ENCODE results near the gene RPL22.

Gene RPL22

DNA sequence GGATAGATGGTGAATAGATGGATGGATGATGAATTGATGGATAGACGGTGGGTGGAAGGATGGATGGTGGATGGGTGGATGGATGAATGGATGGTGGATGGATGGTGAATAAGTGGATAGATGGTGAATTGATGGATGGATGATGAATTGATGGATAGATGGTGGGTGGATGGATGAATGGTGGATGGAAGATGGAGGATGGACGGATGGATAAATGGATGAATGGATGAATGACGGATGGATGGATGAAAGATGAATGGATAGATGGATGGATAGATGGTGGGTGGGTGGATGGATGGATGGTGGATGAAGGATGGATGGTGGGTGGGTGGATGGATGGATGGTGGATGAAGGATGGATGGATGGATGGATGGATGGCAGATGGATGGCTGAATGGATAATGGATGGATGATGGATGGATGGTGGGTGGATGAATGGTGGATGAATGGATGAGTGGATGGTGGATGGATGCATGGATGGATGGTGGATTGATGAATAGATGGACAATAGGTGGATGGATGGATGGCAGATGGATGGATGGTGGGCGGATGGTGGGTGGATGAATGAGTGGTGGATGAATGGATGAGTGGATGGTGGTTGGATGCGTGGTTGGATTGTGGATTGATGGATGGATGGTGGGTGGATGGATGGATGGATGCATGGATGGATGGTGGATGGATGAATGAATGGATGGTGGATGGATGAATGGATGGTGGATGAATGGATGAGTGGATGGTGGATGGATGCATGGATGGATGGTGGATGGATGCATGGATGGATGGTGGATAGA lies 24.6 kb downstream of the RPL22 start:
- no peak for DNase-seq (ENCODE audit: low read depth in 2 of 2)

DNA sequence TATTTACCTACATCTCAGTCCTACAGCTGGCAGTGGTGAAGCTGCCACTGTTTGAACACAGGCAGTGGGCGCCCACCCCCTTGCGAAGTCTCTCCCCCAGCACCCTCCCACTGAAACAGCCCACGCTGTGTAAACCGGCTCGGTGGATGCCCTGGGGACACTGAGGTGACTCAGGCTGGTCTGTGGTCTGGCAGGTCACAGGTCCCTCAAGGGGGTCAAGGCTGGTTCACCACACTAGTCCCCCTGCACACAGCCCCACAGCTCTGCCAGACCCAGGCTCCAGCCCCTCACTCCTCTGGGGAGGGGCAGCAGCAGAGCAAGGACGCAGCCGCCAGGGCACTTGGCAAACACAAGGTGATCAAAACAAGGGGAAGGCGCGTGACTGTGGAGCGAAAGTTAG lies 26.8 kb downstream of the RPL22 start:
- no peak for DNase-seq (ENCODE audit: low read depth in 2 of 2)

DNA sequence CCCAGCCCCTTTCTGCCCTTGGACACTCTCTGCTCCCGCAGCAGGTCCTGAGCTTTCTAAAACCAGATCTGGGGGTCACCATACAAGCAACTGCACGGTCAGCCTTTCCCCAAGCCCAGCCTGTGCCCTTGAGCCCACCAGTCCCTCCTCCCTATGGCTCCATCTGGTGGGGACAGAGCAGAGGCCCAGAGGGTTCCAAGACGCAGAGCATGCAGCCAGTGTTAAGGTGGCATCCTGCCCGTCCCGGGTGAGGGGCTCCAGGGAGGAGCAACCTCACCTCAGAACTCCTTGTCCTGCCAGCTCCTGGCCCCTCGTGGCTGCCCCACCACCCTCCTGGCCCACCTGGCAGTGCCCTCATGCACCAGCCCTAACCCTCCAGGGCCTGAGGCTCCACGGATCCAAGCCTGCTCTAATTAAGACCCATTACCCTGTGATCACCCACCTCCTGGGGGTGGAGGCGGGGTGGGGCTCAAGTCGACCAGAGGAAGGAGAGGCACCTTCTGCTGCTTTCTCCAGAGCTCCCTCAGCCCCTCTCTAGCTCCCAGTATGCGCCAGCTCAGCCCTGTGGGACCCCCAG lies 27.8 kb downstream of the RPL22 start:
- DNase-seq (ENCODE audit: low read depth in 2 of 2) = no peak

DNA sequence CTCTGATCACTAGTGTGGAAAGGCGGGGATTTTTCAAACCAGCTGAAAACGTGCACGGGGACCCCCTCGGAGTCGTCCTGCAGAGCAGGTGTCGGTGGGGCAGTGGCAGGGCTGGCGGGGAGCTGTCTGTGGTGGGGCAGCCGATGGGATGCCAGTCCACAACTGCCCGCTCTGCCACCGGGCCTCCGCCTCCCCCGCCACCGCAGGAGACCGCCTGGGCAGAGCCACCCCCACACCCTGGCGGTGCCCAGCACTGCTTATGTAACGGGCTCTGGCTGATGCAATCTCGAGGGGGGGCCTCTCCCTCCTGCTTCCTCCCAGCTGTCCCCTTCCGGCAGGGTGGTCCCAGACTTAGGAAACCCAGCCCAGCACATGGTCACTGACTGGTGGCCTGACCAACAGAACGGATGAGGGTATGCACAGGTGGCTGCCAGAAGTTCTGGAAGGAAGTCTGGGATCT lies 28.6 kb downstream of the RPL22 start:
- DNase-seq (ENCODE audit: low read depth in 2 of 2) = no peak

DNA sequence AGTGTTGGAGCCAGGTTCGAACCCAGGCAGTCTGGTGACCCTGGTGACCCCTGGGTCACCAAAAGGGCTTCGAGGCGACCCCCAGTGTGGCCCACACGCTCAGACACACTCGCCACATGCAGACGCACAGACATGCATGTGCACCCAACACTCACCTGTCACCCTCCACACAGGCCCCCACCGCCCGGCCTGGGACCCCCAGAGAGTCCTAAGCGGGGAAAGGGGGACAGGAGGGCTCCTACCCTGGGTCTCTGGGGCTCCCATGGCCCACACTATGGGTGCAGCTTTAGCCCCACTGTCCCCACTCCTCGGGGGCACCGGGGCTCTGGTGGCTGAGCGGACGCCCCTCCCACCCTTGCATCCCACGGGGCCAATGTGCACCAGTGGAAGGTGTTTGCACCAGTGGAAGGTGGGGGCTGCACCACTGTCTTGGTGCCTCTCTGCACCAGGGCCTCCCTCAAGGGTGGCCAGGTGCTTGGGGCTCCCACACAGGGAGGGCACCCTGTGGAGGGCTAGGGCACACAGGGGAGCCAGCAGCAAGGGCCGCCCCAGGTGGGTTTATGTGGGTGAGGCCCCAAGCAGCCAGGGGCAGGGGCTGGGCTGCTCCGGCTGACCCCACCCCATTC lies 29.2 kb downstream of the RPL22 start:
- DNase-seq (ENCODE audit: low read depth in 2 of 2) = no peak

DNA sequence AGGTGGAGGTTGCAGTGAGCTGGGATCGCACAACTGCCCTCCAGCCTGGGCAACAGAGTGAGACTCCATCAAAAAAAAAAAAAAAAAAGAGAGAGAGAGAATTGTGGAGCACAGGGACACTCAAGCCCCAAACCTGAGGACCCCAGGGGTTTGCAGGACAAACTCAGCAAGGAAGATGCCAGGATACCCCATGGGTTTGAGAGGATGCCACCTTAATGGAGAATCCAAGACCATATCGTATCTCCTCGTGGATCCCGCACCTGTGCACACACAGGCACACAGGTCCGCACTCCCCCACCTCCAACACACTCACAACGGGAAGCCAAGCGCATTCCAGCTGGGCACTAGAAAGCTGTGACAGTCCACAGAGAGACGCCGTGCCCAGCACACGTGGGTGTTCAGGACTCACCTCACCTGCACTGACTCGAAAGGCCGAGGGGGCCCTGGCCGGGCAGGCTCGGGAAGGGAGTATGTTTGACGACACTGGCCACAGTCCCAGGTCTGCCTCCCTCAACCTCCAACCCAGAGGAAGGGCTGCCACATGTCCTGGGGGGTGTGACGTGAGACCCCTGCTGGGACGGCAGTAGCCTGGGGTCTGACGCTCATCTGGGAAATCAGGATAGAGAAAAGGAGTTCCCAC lies 30.3 kb downstream of the RPL22 start:
- no peak for DNase-seq (ENCODE audit: low read depth in 2 of 2)

DNA sequence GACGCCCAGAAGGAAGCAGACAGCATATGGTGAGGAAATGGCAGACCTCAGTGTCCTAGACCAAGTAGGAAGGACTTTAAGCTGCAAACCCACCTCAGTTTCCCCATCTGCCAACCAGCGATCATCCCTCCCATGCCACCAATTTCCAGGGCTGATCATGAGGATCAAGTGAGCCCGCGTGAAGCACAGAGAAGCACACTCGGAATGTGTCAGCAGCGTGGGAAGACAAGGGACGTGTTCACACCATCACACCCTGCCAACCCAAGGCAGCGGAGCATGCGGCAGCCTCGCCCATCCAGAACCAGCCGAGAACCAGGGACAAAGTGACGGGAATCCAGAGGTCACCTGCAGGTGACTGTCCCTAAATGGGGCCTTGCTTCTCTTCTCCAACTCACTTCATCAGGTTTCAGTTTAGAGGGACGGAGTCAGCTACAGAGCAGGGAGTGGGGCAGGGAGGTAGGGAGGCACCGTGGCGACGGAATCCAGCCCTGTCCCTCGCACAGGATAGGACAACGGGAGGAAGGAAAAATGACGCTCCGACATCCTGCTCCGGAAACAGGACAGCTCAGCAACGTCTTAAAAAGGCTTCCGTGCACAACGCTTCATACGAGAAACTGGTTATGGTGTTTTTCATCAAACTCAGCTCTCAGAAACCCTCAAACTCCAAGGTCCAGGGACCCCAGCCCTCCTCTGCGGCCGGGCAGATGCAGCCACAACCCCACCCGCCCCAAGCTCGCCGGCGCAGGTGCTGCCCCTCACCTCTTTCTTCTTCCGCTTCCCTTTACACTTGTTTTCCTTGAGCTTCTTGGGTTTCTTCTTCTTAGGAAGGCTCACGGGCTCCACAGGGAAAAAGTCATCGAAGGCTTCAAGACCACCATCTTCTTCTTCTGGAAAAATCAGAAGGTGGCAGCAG lies 31.7 kb downstream of the RPL22 start:
- no peak for DNase-seq (ENCODE audit: low read depth in 2 of 2)

DNA sequence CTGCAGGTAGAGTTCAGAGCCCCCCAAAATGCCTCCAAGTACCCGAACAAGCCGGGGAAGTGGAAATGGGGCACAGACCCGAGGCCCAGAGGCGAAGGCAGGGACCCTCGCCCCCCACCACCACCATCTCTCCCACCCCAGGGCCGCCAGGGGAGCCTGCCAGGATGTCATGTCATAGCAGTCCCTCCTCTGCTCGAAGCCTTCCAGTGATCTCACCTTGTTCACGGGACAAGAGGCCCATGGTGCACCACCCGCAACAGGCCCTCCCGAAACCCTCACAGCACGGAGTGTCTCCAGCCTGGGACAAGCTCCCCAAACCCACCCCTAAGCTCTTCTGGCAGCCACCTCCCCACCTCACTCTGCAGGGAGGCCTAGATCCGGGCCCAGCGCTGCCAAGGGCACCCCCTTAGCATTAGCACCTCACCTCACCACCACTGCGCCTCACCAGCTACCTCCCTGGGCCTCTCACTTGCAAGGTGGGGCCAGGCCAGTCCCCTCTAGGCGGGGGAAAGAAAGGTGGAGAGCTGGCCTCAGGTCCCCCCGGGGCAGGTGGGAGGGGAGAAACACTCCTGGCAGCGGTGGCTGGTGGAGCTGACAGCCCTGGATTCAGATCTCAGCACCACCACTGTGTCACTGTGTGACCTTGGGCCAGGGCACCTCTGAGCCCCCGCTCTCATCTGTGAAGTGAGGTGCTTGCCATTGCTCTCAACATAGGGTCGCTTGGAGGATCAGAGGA lies 32.6 kb downstream of the RPL22 start:
- DNase-seq (ENCODE audit: low read depth in 2 of 2) = no peak

DNA sequence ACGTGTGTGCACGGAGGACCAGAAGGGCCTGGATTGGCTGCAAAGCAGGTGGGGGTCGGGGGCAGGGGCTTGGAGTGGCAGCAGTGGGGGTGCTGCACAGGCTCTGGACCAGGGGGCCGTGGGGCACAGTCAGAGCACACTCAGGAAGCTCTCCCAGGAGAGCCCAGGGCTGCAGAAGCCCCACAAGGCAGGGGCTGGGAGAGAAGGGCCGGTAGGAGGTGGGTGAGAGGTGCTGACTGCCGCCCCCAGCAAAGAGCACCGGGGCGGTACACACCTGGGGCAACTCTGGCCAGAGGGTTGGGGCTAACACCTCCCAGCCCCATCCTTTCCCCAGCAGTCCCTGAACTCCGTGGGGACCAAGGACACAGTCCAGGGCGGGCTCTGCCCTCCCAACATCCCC lies 33.2 kb downstream of the RPL22 start:
- DNase-seq (ENCODE audit: low read depth in 2 of 2) = no peak

DNA sequence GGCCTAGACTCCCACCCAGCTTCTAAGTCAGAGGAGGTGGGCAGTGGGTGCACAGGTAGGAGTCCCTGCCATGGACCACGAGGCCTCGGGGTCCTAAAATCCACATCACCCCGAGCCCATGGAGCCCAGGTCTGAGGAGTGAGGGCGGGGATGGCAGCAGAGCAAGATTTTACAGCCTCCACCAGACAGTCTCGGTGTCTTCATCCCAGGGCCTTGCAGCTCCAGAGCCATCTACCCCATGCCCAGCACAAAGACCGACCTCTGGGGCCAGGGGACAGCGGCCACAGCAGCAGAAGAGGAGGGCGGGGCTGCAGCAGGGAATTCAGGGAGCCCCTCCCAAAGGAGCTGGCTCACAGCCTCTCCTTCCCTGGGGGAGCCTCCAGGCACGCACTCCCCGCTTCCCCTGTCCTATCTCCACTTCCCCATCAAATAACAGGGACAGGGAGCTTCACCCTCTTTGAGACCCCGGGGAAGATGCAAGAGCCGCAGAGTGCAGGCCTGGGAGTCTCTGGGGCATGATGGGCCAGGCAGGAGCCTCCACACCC lies 33.9 kb downstream of the RPL22 start:
- no peak for DNase-seq (ENCODE audit: low read depth in 2 of 2)

DNA sequence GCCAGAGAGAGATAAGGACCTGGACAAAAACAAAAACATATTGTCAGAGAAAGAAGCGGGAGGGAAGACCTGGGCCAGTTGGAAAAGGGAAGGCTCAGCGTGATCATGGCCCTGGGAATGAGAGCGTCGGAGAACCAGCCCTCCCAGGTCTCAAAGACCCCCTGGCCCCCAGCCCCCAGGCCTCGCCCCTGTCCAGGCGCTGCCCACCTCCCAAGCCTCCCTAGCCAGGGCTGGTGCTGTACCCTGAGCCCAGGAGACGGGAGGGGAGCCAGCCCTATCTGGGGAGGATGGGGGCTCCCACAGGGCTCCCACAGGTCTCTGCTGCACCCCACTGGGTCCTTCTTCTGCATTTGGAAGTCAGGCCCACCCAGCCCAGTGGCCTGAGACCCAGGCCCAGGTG lies 34.4 kb downstream of the RPL22 start:
- DNase-seq (ENCODE audit: low read depth in 2 of 2) = no peak

DNA sequence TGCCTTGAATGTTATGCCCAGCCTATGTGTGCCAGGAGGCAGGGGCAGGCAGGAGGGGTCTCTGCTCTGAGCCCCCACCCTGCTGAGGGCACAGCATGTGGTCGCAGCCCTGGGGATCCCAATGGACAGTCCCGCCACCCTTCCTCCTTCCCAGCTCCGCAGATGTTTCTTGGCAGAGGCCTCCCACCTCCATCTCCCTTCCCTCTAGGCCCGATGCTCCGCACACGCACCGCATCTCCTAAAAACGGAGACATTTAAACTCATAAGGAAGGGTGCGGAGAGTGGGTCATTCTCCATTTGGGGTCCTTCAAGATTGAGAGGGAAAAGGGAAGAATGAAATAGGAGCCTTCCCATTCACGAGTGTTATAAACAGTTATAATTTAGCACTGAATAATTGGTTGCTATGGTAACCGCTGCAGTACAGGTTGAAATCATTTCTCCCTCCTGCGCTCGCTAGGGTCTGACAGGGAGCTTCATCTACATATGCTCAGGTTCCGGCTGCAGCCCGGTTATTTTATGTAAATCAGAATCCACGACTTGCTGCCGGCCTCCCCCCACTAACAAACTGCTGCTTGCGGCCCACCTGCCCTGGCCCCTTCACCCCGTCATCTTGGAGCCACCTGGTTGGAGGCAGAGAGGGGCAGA lies 35.3 kb downstream of the RPL22 start:
- DNase-seq (ENCODE audit: low read depth in 2 of 2) = no peak

DNA sequence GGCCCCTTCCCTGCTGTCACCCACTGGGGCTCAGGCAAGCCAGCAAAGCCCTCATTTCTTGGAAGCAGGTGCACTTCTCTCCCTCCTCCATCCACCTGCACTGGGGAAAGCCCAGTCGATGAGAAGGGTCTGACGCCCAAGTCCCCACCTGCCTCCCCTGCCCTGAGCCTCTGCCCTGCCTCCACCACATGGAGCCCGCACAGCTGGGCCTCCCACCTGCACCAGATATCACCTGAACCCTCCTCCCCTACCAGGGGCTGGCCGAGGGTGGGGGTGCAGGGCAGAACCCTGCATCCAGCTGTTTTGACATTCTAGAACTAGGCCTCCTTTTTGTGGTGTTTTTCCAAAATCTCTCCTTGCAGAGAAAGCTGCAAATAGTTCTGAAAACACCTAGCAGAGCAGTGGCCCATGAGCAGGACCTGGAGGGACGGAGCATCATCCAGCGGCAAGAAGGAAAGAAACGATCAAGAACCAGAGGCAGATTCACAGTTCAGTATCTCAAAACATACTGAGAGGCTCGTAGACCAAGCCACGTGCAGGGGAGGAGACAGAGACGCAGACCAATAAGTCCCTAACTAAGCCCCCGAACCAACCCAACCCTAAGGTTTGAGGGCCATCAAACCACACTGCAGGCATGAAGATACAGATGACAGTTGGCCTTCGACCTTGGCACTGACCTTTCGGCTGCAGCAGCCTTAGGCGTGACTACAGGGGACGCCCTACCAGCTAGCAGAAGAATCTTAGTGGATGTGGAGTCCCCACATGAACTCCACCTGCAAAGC lies 36.0 kb downstream of the RPL22 start:
- no peak for DNase-seq (ENCODE audit: low read depth in 2 of 2)

DNA sequence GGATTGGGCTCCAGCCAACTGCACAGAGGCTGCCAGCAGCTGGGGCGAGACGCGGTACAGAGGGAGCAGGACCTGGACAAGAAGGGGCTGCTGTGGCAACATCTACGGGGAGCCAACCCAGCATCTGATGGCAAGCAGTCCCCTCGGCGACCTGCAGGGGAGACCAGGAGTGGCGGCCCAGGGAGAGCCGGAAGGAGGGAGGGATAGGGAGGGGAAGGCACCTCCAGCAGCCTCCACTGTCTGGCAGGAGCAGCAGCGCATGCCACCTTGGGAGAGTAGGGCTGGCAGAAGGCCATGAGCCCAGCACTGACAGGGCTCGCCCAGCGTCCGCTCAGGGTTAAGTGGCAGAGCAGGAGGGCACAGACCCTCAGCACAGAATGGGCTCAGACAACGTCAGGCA lies 36.6 kb downstream of the RPL22 start:
- DNase-seq (ENCODE audit: low read depth in 2 of 2) = no peak

DNA sequence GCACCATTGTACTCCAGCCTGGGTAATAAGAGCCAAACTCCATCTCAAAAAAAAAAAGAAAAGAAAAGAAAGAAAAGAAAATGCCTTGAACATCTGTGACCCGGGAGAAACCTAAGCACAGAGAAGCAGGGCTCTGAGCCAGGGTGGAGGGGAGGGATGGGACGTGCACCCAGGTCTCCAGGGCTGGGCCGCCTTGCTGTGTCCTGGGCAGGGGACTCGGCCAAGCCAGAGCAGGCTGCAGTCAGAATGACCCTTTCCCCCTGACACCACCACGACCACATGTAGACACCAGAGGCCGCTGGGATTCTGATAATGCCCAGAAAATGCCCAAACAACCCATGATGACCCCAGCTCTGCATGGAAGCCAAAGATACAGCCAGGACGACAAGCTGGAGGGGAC lies 37.1 kb downstream of the RPL22 start:
- DNase-seq (ENCODE audit: low read depth in 2 of 2) = no peak

DNA sequence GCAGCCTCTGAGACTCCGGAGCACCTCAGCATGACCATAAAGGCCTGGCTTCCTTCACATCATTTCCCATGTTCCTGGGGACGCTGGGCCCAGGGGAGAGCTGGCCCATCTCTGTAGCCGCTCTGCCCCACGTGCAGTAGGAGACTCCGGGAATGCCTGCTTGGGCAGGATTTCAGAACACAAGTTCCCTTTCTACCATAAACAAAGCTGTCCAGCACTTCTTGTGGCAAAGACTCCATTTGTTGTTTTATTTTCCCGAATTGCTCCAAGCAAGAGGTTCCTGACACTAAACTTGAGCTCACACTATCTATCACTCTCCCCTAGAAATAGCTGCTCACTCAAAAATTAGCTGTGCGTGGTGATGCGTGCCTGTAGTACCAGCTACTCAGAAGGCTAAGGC lies 41.2 kb downstream of the RPL22 start:
- no peak for DNase-seq (ENCODE audit: low read depth in 2 of 2)

DNA sequence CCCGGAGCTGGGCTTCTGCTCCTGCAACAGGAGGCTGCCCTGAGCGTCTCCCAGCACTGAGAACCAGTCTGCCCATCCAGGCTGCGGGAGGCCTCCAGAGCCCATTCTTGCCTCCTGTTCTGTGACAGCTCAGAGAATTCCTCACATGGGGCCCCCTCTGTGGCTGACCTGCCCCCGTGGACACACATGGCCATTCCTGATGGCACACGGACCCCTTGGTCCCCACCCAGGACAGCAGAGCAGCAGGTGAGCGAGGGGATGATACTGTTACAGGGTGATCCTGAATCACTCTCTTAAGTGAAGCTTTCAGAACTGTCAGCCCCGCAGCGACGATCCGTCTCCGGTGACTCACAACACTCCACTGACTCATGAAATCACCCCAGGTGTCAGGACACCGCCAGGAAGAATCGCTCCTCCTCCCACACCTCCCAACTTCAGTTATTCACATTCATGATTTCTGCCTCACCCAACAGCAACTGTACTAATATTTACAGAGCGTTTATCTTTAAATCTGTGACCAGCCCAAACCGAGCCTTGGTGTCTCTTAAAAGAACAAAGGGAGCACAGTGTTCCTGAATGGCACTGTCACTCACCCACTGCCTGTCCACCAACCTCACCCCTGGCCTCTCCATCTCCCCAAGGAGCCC lies 41.7 kb downstream of the RPL22 start:
- DNase-seq (ENCODE audit: low read depth in 2 of 2) = no peak

DNA sequence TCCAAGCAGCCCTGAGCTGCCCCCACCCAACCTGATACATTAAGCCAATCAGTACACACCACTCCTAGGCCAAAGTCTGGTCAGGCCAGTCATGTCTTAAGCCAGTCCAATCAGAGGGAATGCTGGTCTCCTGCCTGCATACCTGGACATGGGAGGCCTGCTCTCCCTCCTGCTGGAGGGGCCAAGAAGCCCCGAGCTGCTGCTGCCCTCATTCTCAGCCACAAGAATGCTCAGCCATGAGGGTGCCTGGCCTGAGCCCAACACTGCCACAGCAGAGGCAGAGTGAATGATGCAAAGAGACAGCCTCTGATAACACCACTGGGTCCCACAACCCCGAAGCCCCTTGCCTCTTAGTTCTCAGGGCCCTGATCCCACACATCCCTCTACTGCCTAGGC lies 42.3 kb downstream of the RPL22 start:
- no peak for DNase-seq (ENCODE audit: low read depth in 2 of 2)

Measured in fibroblast of skin of left quadriceps (primary cell).